Endothelial cell of umbilical vein (primary cell): Measurements from ENCODE around the gene PANX2.

Experiments
- EZH2 ChIP-seq: IDR thresholded peaks from 2 replicates; pipeline ENCODE4 v1.6.1; 2012; ENCODE audit warnings: borderline replicate concordance, low read depth, mild to moderate bottlenecking, moderate library complexity, low read length, inconsistent platforms; ENCODE audit not compliant: severe bottlenecking
- JUN ChIP-seq: IDR thresholded peaks from 2 replicates; pipeline ENCODE4 v1.6.1; 2011; ENCODE audit warnings: borderline replicate concordance, low read depth; ENCODE audit not compliant: insufficient read length, insufficient read depth
- POLR2A ChIP-seq: IDR thresholded peaks from 2 replicates; pipeline ENCODE4 v1.6.1; 2012; ENCODE audit warnings: low read depth, mild to moderate bottlenecking, control low read depth, low read length
- POLR2AphosphoS5 ChIP-seq: IDR thresholded peaks from 2 replicates; pipeline ENCODE4 v1.6.1; 2012; ENCODE audit warnings: low read depth, mild to moderate bottlenecking, control low read depth, low read length, moderate library complexity; ENCODE audit not compliant: insufficient read depth
- TF ChIP-seq, protein P1 (sequence below), 2 donors: IDR thresholded peaks; 1 replicate in 1 of 2; 2 replicates in 1 of 2; pipeline ENCODE4 v1.5.1; 2011; ENCODE audit warnings: low read length in 2 of 2, mild to moderate bottlenecking in 2 of 2, moderate library complexity in 2 of 2, control low read depth in 1 of 2, inconsistent platforms in 1 of 2, low read depth in 1 of 2; ENCODE audit not compliant: insufficient read depth in 1 of 2; ENCODE audit errors: extremely low read depth in 1 of 2
- TF ChIP-seq, protein P2 (sequence below): IDR thresholded peaks from 2 replicates; pipeline ENCODE4 v1.6.1; 2011; ENCODE audit not compliant: insufficient read depth, insufficient read length

DNA sequence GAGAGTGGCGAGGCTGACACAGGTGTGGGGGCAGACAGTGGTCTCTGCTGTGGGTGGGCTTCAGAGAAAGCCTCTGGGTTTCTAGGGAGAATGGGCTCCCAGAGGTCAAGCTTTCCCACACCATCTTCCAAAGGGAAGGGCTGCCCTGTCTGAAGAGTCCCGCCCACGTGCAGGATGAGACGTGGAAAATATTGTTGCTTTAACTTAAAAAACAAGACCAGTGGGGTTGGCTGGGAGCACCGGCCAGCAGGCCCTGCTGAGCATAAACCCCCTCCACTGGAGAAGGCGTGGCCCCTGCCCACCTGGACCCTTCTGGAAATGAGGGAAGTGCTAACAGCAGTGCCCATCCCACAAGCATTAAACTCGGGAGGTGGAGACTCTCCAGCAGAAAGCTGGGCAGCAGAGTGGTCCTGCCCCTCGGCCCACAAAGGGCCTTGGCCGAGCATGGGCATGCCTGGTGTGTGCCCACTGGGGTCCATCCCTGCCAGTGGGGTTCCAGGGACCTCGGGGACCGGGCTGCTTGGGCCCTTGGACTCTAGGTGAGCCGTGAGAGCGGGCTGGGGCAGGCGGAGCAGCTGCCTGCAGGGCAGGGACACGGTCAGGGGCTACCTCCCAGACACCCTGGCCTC, 45.6 kb downstream of the PANX2 start:
- no peak for TF ChIP-seq JUN
- TF ChIP-seq POLR2A: no peak
- TF ChIP-seq, protein P1, sequence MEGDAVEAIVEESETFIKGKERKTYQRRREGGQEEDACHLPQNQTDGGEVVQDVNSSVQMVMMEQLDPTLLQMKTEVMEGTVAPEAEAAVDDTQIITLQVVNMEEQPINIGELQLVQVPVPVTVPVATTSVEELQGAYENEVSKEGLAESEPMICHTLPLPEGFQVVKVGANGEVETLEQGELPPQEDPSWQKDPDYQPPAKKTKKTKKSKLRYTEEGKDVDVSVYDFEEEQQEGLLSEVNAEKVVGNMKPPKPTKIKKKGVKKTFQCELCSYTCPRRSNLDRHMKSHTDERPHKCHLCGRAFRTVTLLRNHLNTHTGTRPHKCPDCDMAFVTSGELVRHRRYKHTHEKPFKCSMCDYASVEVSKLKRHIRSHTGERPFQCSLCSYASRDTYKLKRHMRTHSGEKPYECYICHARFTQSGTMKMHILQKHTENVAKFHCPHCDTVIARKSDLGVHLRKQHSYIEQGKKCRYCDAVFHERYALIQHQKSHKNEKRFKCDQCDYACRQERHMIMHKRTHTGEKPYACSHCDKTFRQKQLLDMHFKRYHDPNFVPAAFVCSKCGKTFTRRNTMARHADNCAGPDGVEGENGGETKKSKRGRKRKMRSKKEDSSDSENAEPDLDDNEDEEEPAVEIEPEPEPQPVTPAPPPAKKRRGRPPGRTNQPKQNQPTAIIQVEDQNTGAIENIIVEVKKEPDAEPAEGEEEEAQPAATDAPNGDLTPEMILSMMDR (IDR thresholded peaks at IDR 0.05; ENCODE audit: extremely low read depth in 1 of 2, insufficient read depth in 1 of 2, low read depth in 1 of 2, low read length in 2 of 2): no peak
- TF ChIP-seq EZH2: no peak
- TF ChIP-seq, protein P2, sequence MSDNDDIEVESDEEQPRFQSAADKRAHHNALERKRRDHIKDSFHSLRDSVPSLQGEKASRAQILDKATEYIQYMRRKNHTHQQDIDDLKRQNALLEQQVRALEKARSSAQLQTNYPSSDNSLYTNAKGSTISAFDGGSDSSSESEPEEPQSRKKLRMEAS: no peak
- no peak for TF ChIP-seq POLR2AphosphoS5
